OCI-LY7 (cell line): ENCODE data around the gene TNFAIP8L1. TPM values are rescaled to one million over a fixed set of nuclear protein-coding genes. Genes with fewer than 3 reads are reported as not detected.
A peak's percentile ranks its signal among the peaks of the same experiment; 100 is the strongest.

Experiments used
- BruUV-seq: library from RNA; stranded (reverse); fragments of 400-500 nt; replicated peaks from 2 replicates; lab custom pipeline; 2021; lab: Mats Ljungman, UMichigan
- CTCF ChIA-PET: fragments of 300-600 bp; sonication (Branson Sonifier 250); formaldehyde crosslinking; loops from one replicate; lab custom pipeline; 2022; ENCODE audit warnings: antibody characterized with exemption; ENCODE audit not compliant: unreplicated experiment; lab: Charles Lee
- POLR2A ChIA-PET: fragments of 300-600 bp; sonication (Branson Sonifier 250); formaldehyde crosslinking; loops from one replicate; lab custom pipeline; 2022; ENCODE audit warnings: antibody characterized with exemption; lab: Charles Lee
- DNase-seq: peaks from one replicate; pipeline ENCODE4 v3.0.0-alpha.2; 2015; ENCODE audit warnings: low spot score
- H2AFZ ChIP-seq: fragments of 200-600 bp; sonication (generic), shearing (Covaris generic); 2 replicates; pipeline ENCODE4 v1.6.1; 2014; ENCODE audit warnings: mild to moderate bottlenecking, antibody characterized with exemption, low read length, moderate library complexity
- H3K27ac ChIP-seq: fragments of 200-600 bp; sonication (generic); 2 replicates; pipeline ENCODE4 v1.5.1; 2014; ENCODE audit warnings: mixed run types, low read depth, mild to moderate bottlenecking, moderate library complexity, low read length, inconsistent platforms; ENCODE audit not compliant: poor library complexity, severe bottlenecking
- H3K36me3 ChIP-seq: fragments of 200-600 bp; sonication (generic); 2 replicates; pipeline ENCODE4 v1.6.1; 2014; ENCODE audit warnings: mild to moderate bottlenecking, antibody characterized with exemption, low read length, moderate library complexity, mixed read lengths; ENCODE audit not compliant: insufficient read depth
- H3K4me1 ChIP-seq: fragments of 200-600 bp; sonication (generic); 2 replicates; pipeline ENCODE4 v1.5.1; 2014; ENCODE audit warnings: mild to moderate bottlenecking, low read length; ENCODE audit not compliant: insufficient read depth, poor library complexity, severe bottlenecking
- H3K4me2 ChIP-seq: fragments of 200-600 bp; sonication (generic); 2 replicates; pipeline ENCODE4 v1.6.1; 2014; ENCODE audit warnings: mild to moderate bottlenecking, low read length
- H3K4me3 ChIP-seq: fragments of 200-600 bp; sonication (generic); 2 replicates; pipeline ENCODE4 v1.5.1; 2014; ENCODE audit warnings: mild to moderate bottlenecking, low read depth, low read length; ENCODE audit not compliant: poor library complexity, severe bottlenecking
- H3K79me2 ChIP-seq: fragments of 200-600 bp; sonication (generic); 2 replicates; pipeline ENCODE4 v1.6.1; 2016; ENCODE audit warnings: low read depth, mild to moderate bottlenecking, low read length, moderate library complexity, mixed read lengths; ENCODE audit not compliant: insufficient read depth
- H3K9me2 ChIP-seq: fragments of 200-600 bp; sonication (generic); 2 replicates; pipeline ENCODE4 v1.6.1; 2016; ENCODE audit warnings: mild to moderate bottlenecking, low read length, mixed read lengths; ENCODE audit not compliant: insufficient read depth
- H3K9me3 ChIP-seq: fragments of 200-600 bp; sonication (generic); 2 replicates; pipeline ENCODE4 v1.6.1; 2014; ENCODE audit warnings: mild to moderate bottlenecking, mixed run types, low read length, mixed read lengths
- H4K20me1 ChIP-seq: fragments of 200-600 bp; sonication (generic); 2 replicates; pipeline ENCODE4 v1.6.1; 2014; ENCODE audit warnings: mild to moderate bottlenecking, antibody characterized with exemption, low read length, moderate library complexity, mixed read lengths; ENCODE audit not compliant: insufficient read depth
- CTCF ChIP-seq: fragments of 200-600 bp; sonication (generic); conservative IDR thresholded peaks from 2 replicates; pipeline ENCODE4 v1.5.1; 2014; ENCODE audit warnings: mild to moderate bottlenecking, antibody characterized with exemption, low read length, moderate library complexity, mixed read lengths
- EZH2phosphoT487 ChIP-seq: fragments of 200-600 bp; sonication (generic); IDR thresholded peaks from 2 replicates; pipeline ENCODE4 v1.6.1; 2018; ENCODE audit warnings: low read depth, borderline replicate concordance, mild to moderate bottlenecking, mixed run types, antibody characterized with exemption, low read length, moderate library complexity, mixed read lengths
- intact Hi-C: fragments of 100-400 bp; cut with micrococcal nuclease; formaldehyde crosslinking; loops from one replicate; pipeline ENCODE4 v1.10.0; 2022; ENCODE audit not compliant: unreplicated experiment
- total RNA-seq, 2 experiments: library from RNA; depleted of rRNA in 1 of 2; stranded (reverse); fragments of >200 nt in 1 of 2; shearing (Covaris generic) in 1 of 2; gene quantifications; 2 replicates each; pipeline ENCODE4 v1.2.3, GENCODE V29; 2014 to 2022

The TNFAIP8L1 gene
- total RNA-seq, 2 experiments from 2014 or later, result 9.0 to 22.7 TPM

- H3K36me3 ChIP-seq, result peaks cover 31% of the 10 kb centered on the region
- H3K9me3 ChIP-seq, result no peaks in the 10 kb centered on the region
- no peaks in the 10 kb centered on the region for H3K9me2 ChIP-seq
- ChIA-PET CTCF (no interaction called here), POLR2A (interaction anchor here (0.6 kb wide), 1 partner anchor 262 kb away, joined by 5 read pairs; no protein-coding TSS in a partner anchor)
- H3K4me3 ChIP-seq, result peak within 1 kb of the TSS; percentile 97
- BruUV-seq, result no TSS peak
- no peaks in the 10 kb centered on the region for H4K20me1 ChIP-seq
- peak within 1 kb of the TSS; percentile 68 for H2AFZ ChIP-seq
- peak within 1 kb of the TSS; percentile 29 for H3K27ac ChIP-seq
- peaks cover 17% of the 10 kb centered on the region for H3K79me2 ChIP-seq
- peak; percentile 93 for DNase-seq
- intact Hi-C loops, result loop anchor here (1.0 kb wide), 1 partner anchor 121 kb away; the partner anchor contains the start of gene FEM1A
- TF ChIP-seq CTCF (no peak), EZH2phosphoT487 (no peak)
- peaks cover 7% of the 10 kb centered on the region for H3K4me1 ChIP-seq
- peak within 1 kb of the TSS; percentile 97 for H3K4me2 ChIP-seq
These were observed 30.6 kb downstream of the TNFAIP8L1 start, which contains the start of gene MYDGF for GRCh38 chr19:4669723-4670480. Gene MYDGF (minus strand): TSS chr19:4670342. CDS start chr19:4670334, 8 bp downstream.

- BruUV-seq, result no TSS peak
- Histone ChIP-seq H3K4me3 (no peak overlapping the region), H3K79me2 (peaks cover 17% of the 10 kb centered on the region), H3K9me3 (no peaks in the 10 kb centered on the region), H4K20me1 (no peaks in the 10 kb centered on the region), H3K4me2 (no peak overlapping the region), H3K9me2 (no peaks in the 10 kb centered on the region), H3K36me3 (peaks cover 28% of the 10 kb centered on the region), H3K27ac (peak overlapping the region; percentile 15), H3K4me1 (peaks cover 7% of the 10 kb centered on the region), H2AFZ (no peak overlapping the region)
- TF ChIP-seq EZH2phosphoT487 (no peak), CTCF (no peak)
- CTCF ChIA-PET, result no interaction called here
- POLR2A ChIA-PET, result interaction anchor here (0.7 kb wide), 1 partner anchor 16 kb away, joined by 3 read pairs; no protein-coding TSS in a partner anchor
- intact Hi-C loops, result no loop called here
- DNase-seq, result no peak
These were observed 32.0 kb downstream of the TNFAIP8L1 start for GRCh38 chr19:4671185-4671851.
